IMR-90 (cell line): ENCODE results near the gene AKAP6. TPM values are rescaled to one million over a fixed set of nuclear protein-coding genes. Genes with fewer than 3 reads are reported as not detected.
"Not testable (repeated sequence)": the region's sequence is repeated elsewhere in the genome, so short reads cannot be mapped to it uniquely, and the experiment has no call there.

ENCODE experiments used
- ATAC-seq: fragments of 200-7000 bp; cut with Tn5 transposase; 2 replicates; pipeline ENCODE4 v1.9.1; 2020; ENCODE audit warnings: low read depth, mild to moderate bottlenecking, moderate library complexity
- BruUV-seq: library from RNA; stranded (reverse); fragments of 400-500 nt; replicated peaks from 2 replicates; lab custom pipeline; 2021; lab: Mats Ljungman, UMichigan
- CTCF ChIA-PET: fragments of 300-600 bp; formaldehyde crosslinking; extraction: SDS; loops from one replicate; lab custom pipeline; 2021; ENCODE audit warnings: antibody characterized with exemption; lab: Yijun Ruan, JAX
- POLR2A ChIA-PET: fragments of 300-600 bp; sonication (Branson Sonifier 250); formaldehyde crosslinking; loops from one replicate; lab custom pipeline; 2022; ENCODE audit warnings: antibody characterized with exemption; ENCODE audit not compliant: unreplicated experiment; lab: Charles Lee
- DNase-seq: peaks from one replicate; pipeline ENCODE4 v3.0.0; 2013
- H2AFZ ChIP-seq: replicated peaks from 2 replicates; pipeline ENCODE3; 2013; ENCODE audit warnings: low read length, mild to moderate bottlenecking; ENCODE audit not compliant: poor library complexity
- H2AK5ac ChIP-seq: 2 replicates; pipeline ENCODE4 v1.6.1; 2013; ENCODE audit warnings: low read depth, low read length, inconsistent platforms
- H2AK9ac ChIP-seq: replicated peaks from 2 replicates; pipeline ENCODE3; 2013; ENCODE audit warnings: mild to moderate bottlenecking, low read depth, low read length, moderate library complexity; ENCODE audit not compliant: poor library complexity
- H2BK120ac ChIP-seq: 2 replicates; pipeline ENCODE4 v1.6.1; 2013; ENCODE audit warnings: low read depth, low read length, inconsistent platforms
- H2BK15ac ChIP-seq: 3 replicates; pipeline ENCODE4 v1.6.1; 2013; ENCODE audit warnings: low read depth, low read length, inconsistent platforms
- H2BK20ac ChIP-seq: 2 replicates; pipeline ENCODE4 v1.6.1; 2013; ENCODE audit warnings: low read depth, mild to moderate bottlenecking, inconsistent platforms, low read length, moderate library complexity
- H2BK5ac ChIP-seq: 2 replicates; pipeline ENCODE4 v1.6.1; 2013; ENCODE audit warnings: mild to moderate bottlenecking, low read depth, low read length, inconsistent platforms; ENCODE audit not compliant: poor library complexity, severe bottlenecking
- H3K14ac ChIP-seq: replicated peaks from 2 replicates; pipeline ENCODE4 v1.6.1; 2013; ENCODE audit warnings: low read depth, low read length, inconsistent platforms
- H3K18ac ChIP-seq: 2 replicates; pipeline ENCODE4 v1.6.1; 2013; ENCODE audit warnings: low read depth, low read length, control low read depth
- H3K23ac ChIP-seq: 2 replicates; pipeline ENCODE4 v1.6.1; 2013; ENCODE audit warnings: low read depth, low read length, inconsistent platforms
- H3K27ac ChIP-seq: 2 replicates; pipeline ENCODE4 v1.5.1; 2013; ENCODE audit warnings: mild to moderate bottlenecking, control low read depth, low read length; ENCODE audit not compliant: insufficient read depth
- H3K27me3 ChIP-seq: 2 replicates; pipeline ENCODE4 v1.6.1; 2013; ENCODE audit warnings: low read length; ENCODE audit not compliant: control insufficient read depth, insufficient read depth
- H3K36me3 ChIP-seq: 2 replicates; pipeline ENCODE4 v1.6.1; 2013; ENCODE audit warnings: low read length, mixed read lengths; ENCODE audit not compliant: control insufficient read depth, insufficient read depth
- H3K4ac ChIP-seq: 2 replicates; pipeline ENCODE4 v1.6.1; 2013; ENCODE audit warnings: low read depth, low read length, inconsistent platforms
- H3K4me1 ChIP-seq: 2 replicates; pipeline ENCODE4 v1.6.1; 2013; ENCODE audit warnings: low read length, mixed read lengths; ENCODE audit not compliant: control insufficient read depth, insufficient read depth
- H3K4me2 ChIP-seq: 2 replicates; pipeline ENCODE4 v1.6.1; 2013; ENCODE audit warnings: low read depth, mild to moderate bottlenecking, control low read depth, low read length, moderate library complexity
- H3K4me3 ChIP-seq: 2 replicates; pipeline ENCODE4 v1.5.1; 2013; ENCODE audit warnings: low read depth, mild to moderate bottlenecking, control low read depth, low read length, moderate library complexity; ENCODE audit not compliant: insufficient read depth
- H3K56ac ChIP-seq: 2 replicates; pipeline ENCODE4 v1.6.1; 2013; ENCODE audit warnings: low read length, inconsistent platforms; ENCODE audit not compliant: insufficient read depth; ENCODE audit errors: extremely low read depth
- H3K79me1 ChIP-seq, 2 experiments: 2 replicates each; pipeline ENCODE4 v1.6.1; 2013; ENCODE audit warnings: low read length in 2 of 2, inconsistent platforms in 1 of 2, low read depth in 1 of 2
- H3K9ac ChIP-seq: 2 replicates; pipeline ENCODE4 v1.6.1; 2013; ENCODE audit warnings: low read depth, low read length, control low read depth
- H3K9me1 ChIP-seq: 2 replicates; pipeline ENCODE4 v1.6.1; 2013; ENCODE audit warnings: low read length, inconsistent platforms; ENCODE audit not compliant: insufficient read depth
- H3K9me3 ChIP-seq: 2 replicates; pipeline ENCODE4 v1.6.1; 2013; ENCODE audit warnings: low read length; ENCODE audit not compliant: control insufficient read depth, insufficient read depth
- H4K20me1 ChIP-seq: 2 replicates; pipeline ENCODE4 v1.6.1; 2013; ENCODE audit warnings: low read length, inconsistent platforms; ENCODE audit not compliant: insufficient read depth
- H4K5ac ChIP-seq: 2 replicates; pipeline ENCODE4 v1.6.1; 2013; ENCODE audit warnings: mild to moderate bottlenecking, low read depth, low read length, control low read depth
- H4K8ac ChIP-seq, 2 experiments: 2 replicates each; pipeline ENCODE4 v1.6.1; 2013; ENCODE audit warnings: low read depth in 2 of 2, low read length in 2 of 2, control low read depth in 1 of 2, inconsistent platforms in 1 of 2
- H4K91ac ChIP-seq: 2 replicates; pipeline ENCODE4 v1.6.1; 2013; ENCODE audit warnings: low read depth, low read length, inconsistent platforms; ENCODE audit not compliant: insufficient read depth
- dilution Hi-C: fragments of 300-500 bp; cut with HindIII; formaldehyde crosslinking; loops from one replicate; pipeline ENCODE4 v1.14.3; 2018; ENCODE audit warnings: low sequenced_read_pairs; ENCODE audit not compliant: unreplicated experiment
- in situ Hi-C: fragments of 300-500 bp; cut with MboI; formaldehyde crosslinking; loops from 3 replicates; pipeline ENCODE4 v1.14.3; 2019; ENCODE audit warnings: low sequenced_read_pairs, inconsistent platforms, mixed read lengths
- intact Hi-C: fragments of 100-400 bp; cut with micrococcal nuclease; formaldehyde crosslinking; loops from 2 replicates; pipeline ENCODE4 v1.10.0; 2022
- polyA plus RNA-seq, 3 experiments: library from polyadenylated mRNA; depleted of rRNA; stranded (reverse); fragments of >200 nt; gene quantifications; 2 replicates each; pipeline ENCODE4 v1.2.3, GENCODE V29; 2012; ENCODE audit warnings: low replicate concordance in 1 of 3
- total RNA-seq: library from RNA; depleted of rRNA; stranded (reverse); fragments of >200 nt; gene quantifications from 2 replicates; pipeline ENCODE4 v1.2.3, GENCODE V29; 2012

AKAP6 gene
- total and polyA plus RNA-seq, 2 of the 4 experiments (the other 2 are of a cell fraction) = 0.22 to 1.6 TPM

DNA sequence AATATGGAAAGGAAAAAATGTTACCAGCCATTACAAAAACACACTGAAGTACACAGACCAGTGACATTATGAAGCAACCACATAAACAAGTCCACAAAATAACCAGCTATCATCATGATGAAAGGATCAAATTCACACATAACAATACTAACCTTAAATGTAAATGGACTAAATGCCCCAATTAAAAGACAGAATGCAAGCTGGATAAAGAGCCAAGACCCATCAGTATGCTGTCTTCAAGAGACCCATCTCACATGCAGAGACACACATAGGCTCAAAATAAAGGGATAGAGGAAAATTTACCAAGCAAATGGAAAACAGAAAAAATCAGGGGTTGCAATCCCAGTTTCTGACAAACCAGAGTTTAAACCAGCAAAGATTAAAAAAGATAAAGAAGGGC is 463.9 kb downstream of the AKAP6 start:
- H2BK5ac ChIP-seq, H3K9ac ChIP-seq, dilution Hi-C loops, H2BK20ac ChIP-seq, H4K5ac ChIP-seq, H3K14ac ChIP-seq, H3K4me3 ChIP-seq, CTCF ChIA-PET, H2AFZ ChIP-seq, H2AK5ac ChIP-seq, DNase-seq, H3K4me2 ChIP-seq, H4K8ac ChIP-seq, H4K91ac ChIP-seq, H3K4ac ChIP-seq, H2BK120ac ChIP-seq, H3K23ac ChIP-seq, BruUV-seq, ATAC-seq, H3K4me1 ChIP-seq, H2BK15ac ChIP-seq, POLR2A ChIA-PET, H4K20me1 ChIP-seq, H3K18ac ChIP-seq, in situ Hi-C loops, H3K36me3 ChIP-seq, H3K9me3 ChIP-seq, H2AK9ac ChIP-seq, H3K9me1 ChIP-seq, intact Hi-C loops, H3K56ac ChIP-seq, H3K79me1 ChIP-seq, H3K27ac ChIP-seq, H3K27me3 ChIP-seq: not testable (repeated sequence)
